Panc1 (cell line): ENCODE data around the gene COLEC11. TPM values are rescaled to one million over a fixed set of nuclear protein-coding genes. Genes with fewer than 3 reads are reported as not detected.

ENCODE experiments used
- ATAC-seq: fragments of 200-7000 bp; cut with Tn5 transposase; 2 replicates; pipeline ENCODE4 v1.9.1; 2020; ENCODE audit warnings: mild to moderate bottlenecking, moderate library complexity
- BruUV-seq: library from RNA; stranded (reverse); fragments of 400-500 nt; replicated peaks from 2 replicates; lab custom pipeline; 2021; lab: Mats Ljungman, UMichigan
- CTCF ChIA-PET: fragments of 300-600 bp; sonication (Branson Sonifier 250); formaldehyde crosslinking; loops from one replicate; lab custom pipeline; 2022; ENCODE audit warnings: antibody characterized with exemption; lab: Charles Lee
- POLR2A ChIA-PET: fragments of 300-600 bp; sonication (Branson Sonifier 250); formaldehyde crosslinking; loops from one replicate; lab custom pipeline; 2022; ENCODE audit warnings: antibody characterized with exemption; lab: Charles Lee
- DNase-seq: peaks from one replicate; pipeline ENCODE4 v3.0.0-alpha.2; 2010; ENCODE audit warnings: low read depth, low spot score
- H3K27ac ChIP-seq: 2 replicates; pipeline ENCODE4 v1.5.1; 2011; ENCODE audit warnings: mild to moderate bottlenecking, low read length, inconsistent platforms
- H3K27me3 ChIP-seq: fragments of 200-500 bp; sonication (Bioruptor generic); 2 replicates; pipeline ENCODE4 v1.6.0; 2014; ENCODE audit warnings: low read length, inconsistent platforms; ENCODE audit not compliant: control insufficient read depth, insufficient read depth
- H3K36me3 ChIP-seq: fragments of 200-500 bp; sonication (Bioruptor generic); 2 replicates; pipeline ENCODE4 v1.5.1; 2014; ENCODE audit warnings: inconsistent platforms, mild to moderate bottlenecking, low read length, moderate library complexity; ENCODE audit not compliant: control insufficient read depth, insufficient read depth
- H3K4me1 ChIP-seq: 2 replicates; pipeline ENCODE4 v1.5.1; 2011; ENCODE audit warnings: inconsistent platforms, mild to moderate bottlenecking, low read length, moderate library complexity; ENCODE audit not compliant: control insufficient read depth, insufficient read depth
- H3K4me3 ChIP-seq, 2 experiments: 2 replicates each; pipeline ENCODE4 v1.5.1; 2011 to 2012; ENCODE audit warnings: low read depth in 2 of 2, low read length in 2 of 2, mild to moderate bottlenecking in 2 of 2, inconsistent platforms in 1 of 2, moderate library complexity in 1 of 2
- H3K9me3 ChIP-seq: fragments of 200-500 bp; sonication (Bioruptor generic); 2 replicates; pipeline ENCODE4 v1.5.1; 2014; ENCODE audit warnings: low read depth, mild to moderate bottlenecking, inconsistent platforms, low read length, moderate library complexity; ENCODE audit not compliant: control insufficient read depth, insufficient read depth
- CTCF ChIP-seq: fragments of 450-650 bp; IDR thresholded peaks from 2 replicates; pipeline ENCODE4 v1.5.1; 2017; ENCODE audit warnings: mild to moderate bottlenecking
- POLR2AphosphoS5 ChIP-seq: IDR thresholded peaks from 2 replicates; pipeline ENCODE4 v1.6.1; 2012; ENCODE audit warnings: mild to moderate bottlenecking, low read depth, low read length, moderate library complexity
- REST ChIP-seq, 2 experiments: IDR thresholded peaks; 2 replicates each; pipeline ENCODE4 v1.6.1; 2011 to 2012; ENCODE audit warnings: low read depth in 2 of 2, control low read depth in 1 of 2, low read length in 1 of 2, mild to moderate bottlenecking in 1 of 2, moderate library complexity in 1 of 2; ENCODE audit not compliant: insufficient read depth in 1 of 2
- SIN3A ChIP-seq: IDR thresholded peaks from 2 replicates; pipeline ENCODE4 v1.6.1; 2012; ENCODE audit warnings: low read depth, mild to moderate bottlenecking, low read length, moderate library complexity, borderline replicate concordance; ENCODE audit not compliant: insufficient read depth
- TCF7L2 ChIP-seq: IDR thresholded peaks from 2 replicates; pipeline ENCODE4 v1.6.1; 2011; ENCODE audit warnings: mild to moderate bottlenecking, low read depth, low read length, inconsistent platforms
- in situ Hi-C: cut with HindIII; loops from 2 replicates; pipeline ENCODE4 v1.10.0; 2016; ENCODE audit warnings: low sequenced_read_pairs, low pct_unique_long_range_greater_than_20kb
- intact Hi-C: fragments of 100-400 bp; cut with micrococcal nuclease; formaldehyde crosslinking; loops from one replicate; pipeline ENCODE4 v1.10.0; 2022; ENCODE audit not compliant: unreplicated experiment
- total RNA-seq: library from RNA; stranded (reverse); gene quantifications from one replicate; pipeline ENCODE4 v1.2.1, GENCODE V29; 2021; ENCODE audit not compliant: unreplicated experiment

Gene COLEC11
- total RNA-seq, 1 experiment from 2014 or later = 0.31 TPM

- ATAC-seq = no peak
Measured at GRCh38 chr2:3606370-3607201, 11.7 kb downstream of the COLEC11 start.

More at GRCh38 chr2:3606370-3607201, 11.7 kb downstream of the COLEC11 start:
- no peak for DNase-seq
- H3K4me1 ChIP-seq = peaks cover 8% of the 10 kb centered on the region; the same call in 1 of the 2 replicates
- intact Hi-C loops (no loop called here), in situ Hi-C loops (no loop called here)
- TF ChIP-seq SIN3A (no peak), REST (IDR thresholded peaks at IDR 0.05; ENCODE audit: insufficient read depth in 1 of 2, low read depth in 2 of 2, low read length in 1 of 2) (no peak), TCF7L2 (no peak), CTCF (no peak), POLR2AphosphoS5 (no peak)
- H3K27ac ChIP-seq = 0 out of 2 replicates have a peak overlapping the region, but pooled peaks have one; percentile 71
- no peaks in the 10 kb centered on the region for H3K9me3 ChIP-seq
- CTCF ChIA-PET = no interaction called here
- no peak overlapping the region for H3K4me3 ChIP-seq
- H3K36me3 ChIP-seq = no peaks in the 10 kb centered on the region
- no peaks in the 10 kb centered on the region for H3K27me3 ChIP-seq
- POLR2A ChIA-PET = no interaction called here
- BruUV-seq = no TSS peak
